Measurements from ENCODE around the gene DYNLRB1. TPM values are rescaled to one million over a fixed set of nuclear protein-coding genes. Genes with fewer than 3 reads are reported as not detected.
"Not testable (repeated sequence)": the region's sequence is repeated elsewhere in the genome, so short reads cannot be mapped to it uniquely, and the experiment has no call there.

The DYNLRB1 gene
- 92.0 and 104 TPM in 2 replicates for total RNA-seq

- no peaks in the 10 kb centered on the region for H3K27me3 Mint-ChIP-seq (ENCODE audit: insufficient read depth)
- H3K27ac Mint-ChIP-seq: peak within 1 kb of the TSS; percentile 96
- H3K36me3 Mint-ChIP-seq (ENCODE audit: low read depth): peaks cover 9% of the 10 kb centered on the region
- H3K9me3 Mint-ChIP-seq: no peaks in the 10 kb centered on the region
- peak; percentile 93 for DNase-seq (ENCODE audit: low spot score)
- intact Hi-C loops (cut with micrococcal nuclease): loop anchor here (1.0 to 5.0 kb wide), 7 partner anchors 42 to 524 kb away; partner anchors contain the start of genes ACSS2, MAP1LC3A, RALY and TP53INP2
- peak within 1 kb of the TSS; percentile 95 for H3K4me3 Mint-ChIP-seq
- H3K4me1 Mint-ChIP-seq (ENCODE audit: low read depth): peaks cover 35% of the 10 kb centered on the region
Observed at GRCh38 chr20:34516247-34517113, at the start of gene DYNLRB1. DYNLRB1 (plus strand) TSS chr20:34516422; CDS start chr20:34516459, 37 bp downstream.

- intact Hi-C loops (cut with micrococcal nuclease): no loop called here
- Mint-ChIP-seq H3K27me3 (ENCODE audit: insufficient read depth) (no peaks in the 10 kb centered on the region), H3K36me3 (ENCODE audit: low read depth) (peaks cover 11% of the 10 kb centered on the region), H3K27ac (no peak overlapping the region), H3K9me3 (no peaks in the 10 kb centered on the region), H3K4me1 (ENCODE audit: low read depth) (no peaks in the 10 kb centered on the region), H3K4me3 (no peak overlapping the region)
- no peak for DNase-seq (ENCODE audit: low spot score)
Observed at GRCh38 chr20:34468951-34469350, 47.3 kb upstream of the DYNLRB1 start.

- no peaks in the 10 kb centered on the region for H3K27me3 Mint-ChIP-seq (ENCODE audit: insufficient read depth)
- no peaks in the 10 kb centered on the region for H3K9me3 Mint-ChIP-seq
- H3K4me1 Mint-ChIP-seq (ENCODE audit: low read depth): peaks cover 7% of the 10 kb centered on the region
- H3K27ac Mint-ChIP-seq: no peak overlapping the region
- intact Hi-C loops (cut with micrococcal nuclease): no loop called here
- no peak overlapping the region for H3K4me3 Mint-ChIP-seq
- DNase-seq (ENCODE audit: low spot score): no peak
- peaks cover 21% of the 10 kb centered on the region for H3K36me3 Mint-ChIP-seq (ENCODE audit: low read depth)
Observed at GRCh38 chr20:34472246-34472925, 43.8 kb upstream of the DYNLRB1 start.

GRCh38 chr20:34473262-34473883, 42.8 kb upstream of the DYNLRB1 start:
- intact Hi-C loops (cut with micrococcal nuclease): no loop called here
- H3K27ac Mint-ChIP-seq: no peak overlapping the region
- no peaks in the 10 kb centered on the region for H3K9me3 Mint-ChIP-seq
- DNase-seq (ENCODE audit: low spot score): no peak
- H3K4me3 Mint-ChIP-seq: no peak overlapping the region
- no peaks in the 10 kb centered on the region for H3K27me3 Mint-ChIP-seq (ENCODE audit: insufficient read depth)
- H3K4me1 Mint-ChIP-seq (ENCODE audit: low read depth): peaks cover 7% of the 10 kb centered on the region
- peaks cover 26% of the 10 kb centered on the region for H3K36me3 Mint-ChIP-seq (ENCODE audit: low read depth)

GRCh38 chr20:34475979-34476736, 40.1 kb upstream of the DYNLRB1 start:
- Mint-ChIP-seq H3K36me3 (ENCODE audit: low read depth) (peaks cover 42% of the 10 kb centered on the region), H3K27ac (no peak overlapping the region), H3K9me3 (peaks cover 5% of the 10 kb centered on the region), H3K4me1 (ENCODE audit: low read depth) (peaks cover 7% of the 10 kb centered on the region), H3K27me3 (ENCODE audit: insufficient read depth) (no peaks in the 10 kb centered on the region), H3K4me3 (no peak overlapping the region)
- DNase-seq (ENCODE audit: low spot score): no peak
- intact Hi-C loops (cut with micrococcal nuclease): loop anchor here (1.0 kb wide), 1 partner anchor 164 kb away; no protein-coding TSS in a partner anchor

GRCh38 chr20:34479627-34480026, 36.6 kb upstream of the DYNLRB1 start:
- Mint-ChIP-seq H3K27me3 (ENCODE audit: insufficient read depth) (no peaks in the 10 kb centered on the region), H3K4me1 (ENCODE audit: low read depth) (peaks cover 7% of the 10 kb centered on the region), H3K36me3 (ENCODE audit: low read depth) (peaks cover 58% of the 10 kb centered on the region), H3K9me3 (peaks cover 15% of the 10 kb centered on the region), H3K27ac (peak overlapping the region; percentile 18), H3K4me3 (no peak overlapping the region)
- intact Hi-C loops (cut with micrococcal nuclease): no loop called here
- DNase-seq (ENCODE audit: low spot score): no peak

- Mint-ChIP-seq H3K9me3 (peaks cover 15% of the 10 kb centered on the region), H3K36me3 (ENCODE audit: low read depth) (peaks cover 59% of the 10 kb centered on the region)
Observed at GRCh38 chr20:34482154-34482553, 34.1 kb upstream of the DYNLRB1 start.

GRCh38 chr20:34483585-34484220, 32.5 kb upstream of the DYNLRB1 start:
- H3K27ac Mint-ChIP-seq; DNase-seq (ENCODE audit: low spot score); H3K27me3 Mint-ChIP-seq (ENCODE audit: insufficient read depth); intact Hi-C loops (cut with micrococcal nuclease); H3K4me1 Mint-ChIP-seq (ENCODE audit: low read depth); H3K4me3 Mint-ChIP-seq: not testable (repeated sequence)
- Mint-ChIP-seq H3K9me3 (peaks cover 15% of the 10 kb centered on the region), H3K36me3 (ENCODE audit: low read depth) (peaks cover 57% of the 10 kb centered on the region)

More at GRCh38 chr20:34482154-34482553, 34.1 kb upstream of the DYNLRB1 start:
- H3K27ac Mint-ChIP-seq; intact Hi-C loops (cut with micrococcal nuclease); H3K27me3 Mint-ChIP-seq (ENCODE audit: insufficient read depth); H3K4me1 Mint-ChIP-seq (ENCODE audit: low read depth); H3K4me3 Mint-ChIP-seq; DNase-seq (ENCODE audit: low spot score): not testable (repeated sequence)

- Mint-ChIP-seq H3K27ac (no peak overlapping the region), H3K36me3 (ENCODE audit: low read depth) (peaks cover 55% of the 10 kb centered on the region), H3K4me1 (ENCODE audit: low read depth) (peaks cover 5% of the 10 kb centered on the region), H3K9me3 (peaks cover 11% of the 10 kb centered on the region), H3K4me3 (no peak overlapping the region), H3K27me3 (ENCODE audit: insufficient read depth) (no peaks in the 10 kb centered on the region)
- no peak for DNase-seq (ENCODE audit: low spot score)
- intact Hi-C loops (cut with micrococcal nuclease): no loop called here
Observed at GRCh38 chr20:34485068-34485634, 31.1 kb upstream of the DYNLRB1 start.

- Mint-ChIP-seq H3K27me3 (ENCODE audit: insufficient read depth) (no peaks in the 10 kb centered on the region), H3K36me3 (ENCODE audit: low read depth) (peaks cover 43% of the 10 kb centered on the region), H3K4me1 (ENCODE audit: low read depth) (no peaks in the 10 kb centered on the region), H3K4me3 (no peak overlapping the region), H3K9me3 (no peaks in the 10 kb centered on the region), H3K27ac (no peak overlapping the region)
- intact Hi-C loops (cut with micrococcal nuclease): no loop called here
- no peak for DNase-seq (ENCODE audit: low spot score)
Observed at GRCh38 chr20:34491226-34491931, 24.8 kb upstream of the DYNLRB1 start.

GRCh38 chr20:34491932-34492509, 24.2 kb upstream of the DYNLRB1 start:
- no peaks in the 10 kb centered on the region for H3K4me1 Mint-ChIP-seq (ENCODE audit: low read depth)
- H3K36me3 Mint-ChIP-seq (ENCODE audit: low read depth): peaks cover 44% of the 10 kb centered on the region
- intact Hi-C loops (cut with micrococcal nuclease): no loop called here
- H3K4me3 Mint-ChIP-seq: no peak overlapping the region
- no peaks in the 10 kb centered on the region for H3K27me3 Mint-ChIP-seq (ENCODE audit: insufficient read depth)
- H3K9me3 Mint-ChIP-seq: no peaks in the 10 kb centered on the region
- no peak for DNase-seq (ENCODE audit: low spot score)
- no peak overlapping the region for H3K27ac Mint-ChIP-seq
